Renal cortex interstitium (tissue), 11 donors: ENCODE results near the gene ADAMTS14. TPM values are rescaled to one million over a fixed set of nuclear protein-coding genes. Genes with fewer than 3 reads are reported as not detected.

Experiments used
- DNase-seq, 11 donors: peaks; one replicate each; pipeline ENCODE4 v3.0.0-alpha.2; 2013; ENCODE audit warnings: low read depth in 9 of 11, low spot score in 4 of 11; ENCODE audit errors: extremely low read depth in 1 of 11
- polyA plus RNA-seq, 3 donors: library from polyadenylated mRNA; unstranded; fragments of 120-200 nt; gene quantifications; one replicate each; pipeline ENCODE4 v1.2.1, GENCODE V29; 2013; ENCODE audit not compliant: insufficient read length in 3 of 3

Gene ADAMTS14
- polyA plus RNA-seq, 3 donors: 1.1 to 2.0 (median 1.2) TPM

DNA sequence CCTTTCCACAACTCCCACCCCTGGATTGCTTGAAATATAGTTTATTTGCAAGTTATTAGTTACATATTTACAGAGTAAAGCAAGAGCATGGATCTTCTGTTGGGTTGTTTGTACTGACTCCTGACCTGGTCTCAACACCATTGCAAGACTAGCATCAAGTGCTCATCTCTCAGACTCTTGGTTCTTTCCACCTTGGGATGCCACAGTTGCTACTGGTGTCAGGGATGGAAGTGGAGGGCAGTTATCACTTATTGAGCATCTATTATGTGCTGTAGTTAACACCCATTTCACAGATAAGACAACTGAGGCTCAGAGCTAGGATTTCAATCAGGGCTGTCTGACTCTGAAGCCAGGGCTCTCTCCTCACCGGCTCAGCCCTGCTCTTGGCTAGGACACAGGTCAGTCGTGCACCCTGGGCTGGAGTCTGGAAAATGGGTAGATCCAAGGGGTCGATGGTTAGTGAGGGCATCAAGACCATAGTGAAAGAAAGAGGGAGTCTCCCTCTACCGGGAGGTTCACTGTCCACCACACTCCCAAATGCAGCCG, 614 bp upstream of the ADAMTS14 start:
- DNase-seq: no peak

- no peak for DNase-seq
Measured at GRCh38 chr10:70673043-70673928, 980 bp downstream of the ADAMTS14 start.

GRCh38 chr10:70673929-70674559, 1.7 kb downstream of the ADAMTS14 start:
- no peak for DNase-seq

DNA sequence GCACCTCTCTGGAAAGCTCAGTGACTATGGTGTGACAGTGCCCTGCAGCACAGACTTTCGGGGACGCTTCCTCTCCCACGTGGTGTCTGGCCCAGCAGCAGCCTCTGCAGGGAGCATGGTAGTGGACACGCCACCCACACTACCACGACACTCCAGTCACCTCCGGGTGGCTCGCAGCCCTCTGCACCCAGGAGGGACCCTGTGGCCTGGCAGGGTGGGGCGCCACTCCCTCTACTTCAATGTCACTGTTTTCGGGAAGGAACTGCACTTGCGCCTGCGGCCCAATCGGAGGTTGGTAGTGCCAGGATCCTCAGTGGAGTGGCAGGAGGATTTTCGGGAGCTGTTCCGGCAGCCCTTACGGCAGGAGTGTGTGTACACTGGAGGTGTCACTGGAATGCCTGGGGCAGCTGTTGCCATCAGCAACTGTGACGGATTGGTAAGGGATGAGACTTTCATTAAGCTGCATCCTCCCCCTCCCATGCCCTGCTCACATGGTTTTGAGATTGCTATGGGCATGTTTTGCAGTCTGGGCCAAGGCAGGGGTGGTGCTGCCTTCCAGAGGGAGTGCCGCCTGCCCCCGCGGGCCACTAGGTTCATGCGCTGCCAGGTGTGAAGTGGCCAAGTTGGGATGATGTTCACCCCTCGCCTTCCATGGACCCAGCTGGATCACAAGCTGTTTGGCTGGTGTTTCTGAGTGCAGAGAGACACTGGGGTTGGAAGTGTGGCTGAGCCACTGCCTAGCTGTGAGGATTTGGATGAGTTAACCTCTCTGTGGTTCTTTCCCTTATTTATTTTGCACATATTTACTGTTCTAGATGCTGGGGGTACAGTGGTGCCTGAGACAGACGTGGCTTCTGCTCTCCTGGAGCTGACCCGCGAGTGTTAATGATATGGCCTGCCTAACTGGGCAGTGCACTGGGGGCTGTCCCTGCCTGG, 2.5 kb downstream of the ADAMTS14 start:
- no peak for DNase-seq

DNA sequence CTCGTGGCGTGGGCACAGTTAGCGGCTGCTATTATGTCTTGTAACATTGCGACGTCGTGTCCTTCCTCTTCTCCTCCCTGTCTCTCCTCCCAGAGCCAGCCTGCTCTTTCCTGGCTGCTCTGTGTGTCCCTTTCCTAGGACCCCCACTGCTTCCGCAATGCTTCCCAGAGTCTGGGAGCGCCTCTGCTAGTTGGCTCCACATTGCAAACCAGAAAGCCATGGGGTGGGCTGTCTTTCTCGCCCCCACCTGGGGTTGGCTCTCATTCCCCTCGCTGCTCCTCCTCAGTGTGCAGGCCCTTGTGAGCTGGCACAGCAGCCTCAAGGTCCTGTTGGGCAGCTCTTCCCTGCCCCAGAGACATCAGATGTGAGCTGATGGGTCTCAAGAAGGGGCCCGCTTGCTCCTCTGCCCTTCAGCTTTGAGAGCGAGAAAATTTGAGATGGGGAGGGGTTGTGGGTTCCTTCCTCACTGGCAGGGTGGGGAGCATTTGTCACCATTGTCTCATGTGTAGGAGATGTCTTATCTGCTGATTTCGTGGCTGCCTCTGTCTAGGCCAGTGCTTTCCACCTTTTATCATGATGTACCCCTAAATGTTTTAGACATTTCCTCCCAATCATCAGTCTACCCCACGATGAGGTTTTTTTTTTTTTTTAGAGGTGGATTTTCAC, 3.3 kb downstream of the ADAMTS14 start:
- DNase-seq: no peak

- DNase-seq: no peak
Measured at GRCh38 chr10:70676511-70676910, 4.2 kb downstream of the ADAMTS14 start.

DNA sequence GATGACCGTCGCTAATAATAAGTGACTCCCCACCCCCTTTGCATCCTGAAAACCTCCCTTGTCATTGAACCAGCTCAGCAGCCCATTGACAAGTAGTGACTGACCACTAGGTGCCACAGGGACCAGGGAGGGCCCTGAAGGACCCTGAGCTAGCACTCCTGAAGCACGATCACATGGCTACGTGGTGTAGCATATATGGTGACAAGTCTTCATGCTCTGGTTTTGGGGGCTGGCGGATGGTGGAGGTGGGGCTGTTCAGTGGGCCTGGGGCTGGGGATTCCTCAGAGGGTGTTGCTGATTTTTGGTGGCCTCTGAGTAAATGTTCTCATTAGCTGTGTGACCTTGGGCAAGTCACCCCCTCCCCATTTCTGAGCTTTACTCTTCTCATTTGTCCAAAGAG, 4.7 kb downstream of the ADAMTS14 start:
- no peak for DNase-seq

DNA sequence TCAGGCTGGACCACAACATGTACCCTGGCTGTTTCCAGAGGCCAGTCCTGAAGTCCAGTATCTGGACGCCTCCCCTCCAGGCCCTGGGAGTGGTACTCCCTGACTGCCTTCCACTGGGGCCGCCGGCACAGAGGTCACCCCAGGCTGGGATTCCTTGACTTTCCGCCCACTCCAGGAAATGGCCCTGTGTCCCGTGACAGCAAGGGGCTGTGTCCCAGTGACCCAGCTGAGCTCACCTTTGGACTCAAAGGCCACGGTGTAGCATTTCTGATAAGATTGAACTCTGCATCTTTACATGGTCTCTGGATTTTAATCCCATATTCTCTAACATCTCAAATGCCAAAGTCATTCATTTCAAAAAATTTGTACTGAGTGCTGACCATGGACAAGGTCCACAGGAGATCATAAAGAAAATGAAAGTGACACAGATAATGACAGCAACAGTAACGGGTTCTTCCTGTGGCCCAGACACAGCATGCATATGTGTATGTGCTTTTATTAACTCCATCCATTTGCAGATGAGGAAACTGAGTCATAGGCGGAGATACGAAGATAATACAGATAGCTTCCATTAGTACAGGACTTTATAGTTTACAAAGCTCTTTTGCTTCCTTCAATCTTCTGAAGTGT, 5.4 kb downstream of the ADAMTS14 start:
- DNase-seq: no peak

GRCh38 chr10:70678250-70678635, 5.9 kb downstream of the ADAMTS14 start:
- no peak for DNase-seq

GRCh38 chr10:70678757-70679489, 6.6 kb downstream of the ADAMTS14 start:
- no peak for DNase-seq

DNA sequence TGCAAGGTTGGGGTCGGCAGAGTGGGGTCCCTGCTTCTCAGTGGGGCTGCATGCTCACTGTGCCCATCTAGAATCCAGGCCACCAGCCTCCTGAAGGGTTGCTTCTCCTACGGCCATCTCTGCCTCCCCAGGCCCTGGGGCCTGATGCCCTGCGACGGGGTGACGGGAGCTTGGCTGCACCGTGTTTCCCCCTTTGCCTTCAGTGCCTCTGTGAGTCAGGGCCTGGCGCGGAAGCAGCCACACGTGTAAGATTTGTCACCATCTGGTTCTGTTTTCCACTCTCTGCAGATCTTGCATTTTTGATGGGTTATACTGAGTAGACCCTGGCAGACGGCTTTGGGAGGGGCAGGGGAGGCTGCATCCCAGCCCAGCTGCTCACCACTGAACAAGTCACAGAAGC, 7.2 kb downstream of the ADAMTS14 start:
- no peak for DNase-seq

GRCh38 chr10:70680899-70681730, 8.8 kb downstream of the ADAMTS14 start:
- no peak for DNase-seq

DNA sequence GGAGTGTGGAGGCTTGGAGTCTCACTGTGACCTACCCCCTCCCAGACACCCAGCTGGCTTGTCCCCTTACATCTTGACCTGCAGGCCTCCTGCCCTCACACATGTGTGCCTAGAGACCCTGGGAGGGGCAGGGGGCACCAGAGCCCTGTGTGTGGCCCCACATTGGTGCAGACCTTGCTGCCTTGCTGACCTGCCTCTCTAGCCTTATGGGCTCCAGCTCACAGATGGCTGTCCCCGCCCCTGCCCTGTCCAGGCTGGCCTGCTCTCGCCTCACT, 9.4 kb downstream of the ADAMTS14 start:
- no peak for DNase-seq

- no peak for DNase-seq
Measured at GRCh38 chr10:70682920-70683600, 10.8 kb downstream of the ADAMTS14 start.

DNA sequence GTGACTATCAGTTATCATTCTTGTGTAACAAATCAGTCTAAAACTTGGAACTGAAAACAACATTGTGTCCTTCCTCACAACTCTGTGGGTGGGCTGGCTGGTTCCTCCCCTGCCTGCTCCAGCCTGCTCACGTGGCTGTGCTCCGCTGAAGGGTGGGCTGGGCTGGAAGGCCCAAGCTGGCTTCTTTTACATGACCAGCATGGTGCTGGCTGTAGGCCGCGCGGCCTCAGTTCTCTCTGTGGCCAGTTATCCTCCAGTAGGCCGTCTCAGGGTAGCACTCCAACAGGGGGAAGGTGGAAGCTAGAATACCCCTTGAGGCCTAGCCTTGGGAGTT, 11.3 kb downstream of the ADAMTS14 start:
- DNase-seq: no peak

- no peak for DNase-seq
Measured at GRCh38 chr10:70683940-70684339, 11.6 kb downstream of the ADAMTS14 start.

DNA sequence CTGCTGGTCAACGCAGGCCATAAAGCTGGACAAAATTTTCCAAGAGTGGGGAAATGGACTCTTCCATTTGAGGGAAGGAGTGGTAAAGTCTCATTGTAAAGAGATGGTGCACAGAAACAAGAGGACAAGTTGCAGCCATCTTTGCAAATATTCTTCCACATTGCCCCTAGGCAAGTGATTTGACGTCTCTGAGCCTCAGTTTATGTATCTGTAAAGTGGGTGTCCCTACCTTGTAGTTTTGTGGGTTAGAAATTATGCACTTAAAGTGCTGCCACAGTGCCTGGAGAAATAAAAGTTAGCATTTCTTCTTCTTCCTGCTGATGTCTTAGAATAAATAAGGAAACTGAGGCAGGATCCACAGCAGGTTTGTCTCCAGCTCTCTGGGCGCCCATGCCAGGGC, 12.1 kb downstream of the ADAMTS14 start:
- DNase-seq: no peak
